K562 (cell line): ENCODE results near the gene DHX29. TPM values are rescaled to one million over a fixed set of nuclear protein-coding genes. Genes with fewer than 3 reads are reported as not detected.
A peak's percentile ranks its signal among the peaks of the same experiment; 100 is the strongest.

Experiments
- CREB3L1 ChIP-seq: fragments of 450-650 bp; IDR thresholded peaks from 2 replicates; pipeline ENCODE4 v1.6.1; 2014; ENCODE audit warnings: low read depth, mild to moderate bottlenecking, moderate library complexity, borderline replicate concordance
- CXXC5 ChIP-seq: fragments of 250-450 bp; sonication (Bioruptor Pico); IDR thresholded peaks from 2 replicates; pipeline ENCODE4 v1.8.0; 2022; ENCODE audit warnings: inconsistent platforms, mild to moderate bottlenecking, moderate library complexity
- DACH1 ChIP-seq: fragments of 450-650 bp; IDR thresholded peaks from 2 replicates; pipeline ENCODE4 v1.6.1; 2018; ENCODE audit not compliant: partially characterized antibody
- GABPA ChIP-seq: fragments of 200-800 bp; sonication (Bioruptor generic); conservative IDR thresholded peaks from 2 replicates; pipeline ENCODE4 v1.6.1; 2016; ENCODE audit warnings: low read depth, missing genetic modification characterization, missing compliant biosample characterization
- GMEB1 ChIP-seq: fragments of 250-450 bp; sonication (Bioruptor Pico); IDR thresholded peaks from 2 replicates; pipeline ENCODE4 v1.4.0; 2020; ENCODE audit warnings: mild to moderate bottlenecking
- IRF1 ChIP-seq: sonication (generic); formaldehyde crosslinking; IDR thresholded peaks from 2 replicates; pipeline ENCODE4 v1.8.0; 2022; ENCODE audit warnings: missing genetic modification reagents, mild to moderate bottlenecking, borderline replicate concordance
- MAX ChIP-seq: sonication (generic); formaldehyde crosslinking; IDR thresholded peaks from 2 replicates; pipeline ENCODE4 v1.9.0; 2022; ENCODE audit warnings: mild to moderate bottlenecking, missing genetic modification reagents
- MAZ ChIP-seq, 2 experiments: fragments of 450-650 bp in 1 of 2; sonication (generic) in 1 of 2; formaldehyde crosslinking; IDR thresholded peaks in 1 of 2; conservative IDR thresholded peaks in 1 of 2; 2 replicates each; pipeline versions ENCODE4 v1.4.0 to v1.5.0; 2020; ENCODE audit warnings: mild to moderate bottlenecking in 1 of 2, missing genetic modification reagents in 1 of 2
- MECOM ChIP-seq: fragments of 250-450 bp; sonication (Bioruptor Pico); IDR thresholded peaks from 2 replicates; pipeline ENCODE4 v1.8.0; 2022; ENCODE audit warnings: inconsistent platforms
- PML ChIP-seq: IDR thresholded peaks from 2 replicates; pipeline ENCODE4 v1.6.1; 2012; ENCODE audit warnings: low read length, inconsistent platforms
- POU5F1 ChIP-seq: fragments of 150-350 bp; IDR thresholded peaks from 2 replicates; pipeline ENCODE4 v1.6.1; 2014; ENCODE audit warnings: borderline replicate concordance, low read length, low read depth, mild to moderate bottlenecking; ENCODE audit not compliant: partially characterized antibody
- RBFOX2 ChIP-seq: fragments of 200-400 bp; formaldehyde crosslinking; IDR thresholded peaks from 2 replicates; pipeline ENCODE4 v1.6.1; 2017; ENCODE audit warnings: low read depth, mild to moderate bottlenecking, low read length, moderate library complexity
- SP1 ChIP-seq: sonication (generic); formaldehyde crosslinking; IDR thresholded peaks from 2 replicates; pipeline ENCODE4 v1.8.1; 2022; ENCODE audit warnings: mild to moderate bottlenecking, missing genetic modification reagents
- SRF ChIP-seq, 2 experiments: fragments of 250-450, 450-650 bp in 1 of 2; sonication (Bioruptor Pico) in 1 of 2; sonication (generic) in 1 of 2; formaldehyde crosslinking; IDR thresholded peaks; 2 replicates each; pipeline versions ENCODE4 v1.5.0 to v1.5.1; 2020 to 2022; ENCODE audit warnings: mild to moderate bottlenecking in 1 of 2, missing genetic modification reagents in 1 of 2
- STAT5A ChIP-seq: IDR thresholded peaks from 2 replicates; pipeline ENCODE4 v1.6.1; 2012; ENCODE audit warnings: low read length, inconsistent platforms, borderline replicate concordance
- VEZF1 ChIP-seq: fragments of 200-800 bp; sonication (Bioruptor generic); IDR thresholded peaks from 2 replicates; pipeline ENCODE4 v1.6.1; 2017; ENCODE audit warnings: missing genetic modification characterization, missing compliant biosample characterization
- ZBTB7A ChIP-seq: IDR thresholded peaks from 2 replicates; pipeline ENCODE4 v1.6.1; 2011; ENCODE audit warnings: low read depth, mild to moderate bottlenecking, low read length, moderate library complexity, borderline replicate concordance; ENCODE audit not compliant: control insufficient read depth
- ZEB2 ChIP-seq: fragments of 450-650 bp; IDR thresholded peaks from 2 replicates; pipeline ENCODE4 v1.6.1; 2016
- ZNF134 ChIP-seq: fragments of 250-450 bp; sonication (Bioruptor Pico); conservative IDR thresholded peaks from 2 replicates; pipeline ENCODE4 v1.4.0; 2020
- ZNF174 ChIP-seq: fragments of 250-450 bp; sonication (Bioruptor Pico); IDR thresholded peaks from 2 replicates; pipeline ENCODE4 v1.4.0; 2020; ENCODE audit warnings: mild to moderate bottlenecking
- ZNF384 ChIP-seq: IDR thresholded peaks from 2 replicates; pipeline ENCODE4 v1.6.1; 2012; ENCODE audit warnings: low read depth, low read length, improper control_type of control experiment
- polyA plus RNA-seq, 8 experiments: library from polyadenylated mRNA; depleted of rRNA in 4 of 8; stranded (reverse) in 5 of 8; unstranded in 3 of 8; fragments of >200 nt; fragmentation: Nextera tagmentation in 2 of 8; fragmentation: Illumina TruSeq in 1 of 8; extraction: Ambion mirVana in 2 of 8; extraction: Trizol in 1 of 8; gene quantifications; 2 replicates each; pipeline versions ENCODE4 v1.2.1 to v1.2.3, GENCODE V29; 2011 to 2014; ENCODE audit warnings: inconsistent platforms in 1 of 8, missing spikeins in 1 of 8
- total RNA-seq, 7 experiments: library from RNA; depleted of rRNA in 6 of 7; stranded (reverse); fragments of >200 nt in 6 of 7; fragmentation: Illumina TruSeq in 2 of 7; extraction: Trizol in 2 of 7; gene quantifications; 2 replicates each; pipeline versions ENCODE4 v1.2.1 to v1.2.3, GENCODE V29; 2011 to 2021; ENCODE audit warnings: low replicate concordance in 1 of 7

DHX29 gene
- total and polyA plus RNA-seq, 9 of the 15 experiments (the other 6 are each of a cell fraction or from before 2014, with no cell fraction given): 7.5 to 42.1 (median 25.0) TPM

GRCh38 chr5:55307383-55308253 is at the start of gene DHX29, which contains the start of gene MTREX (continued):
- TF ChIP-seq VEZF1 (CRISPR knock-in tag): peak; percentile 55; the same call in 1 of the 2 replicates
- peak in 1 of 2 experiments; percentile 22; a peak in 2 of 4 replicates for TF ChIP-seq SRF (CRISPR knock-in tag; IDR thresholded peaks at IDR 0.05)
- TF ChIP-seq ZNF384: peak; percentile 83
- 0 out of 2 replicates have a peak, but pooled peaks have one; percentile 26 for TF ChIP-seq ZBTB7A
- no peak for TF ChIP-seq GMEB1
- TF ChIP-seq ZEB2: 0 out of 2 replicates have a peak, but pooled peaks have one; percentile 36
- TF ChIP-seq ZNF134 (CRISPR knock-in tag): no peak
- TF ChIP-seq POU5F1: peak; percentile 85
- TF ChIP-seq PML: peak; percentile 51; the same call in 1 of the 2 replicates
- TF ChIP-seq GABPA: peak; percentile 37; the same call in 1 of the 2 replicates
- no peak for TF ChIP-seq MECOM (CRISPR knock-in tag)
- peak; percentile 75 for TF ChIP-seq CXXC5 (CRISPR knock-in tag)
- TF ChIP-seq MAX: peak; percentile 35; the same call in 1 of the 2 replicates
- TF ChIP-seq MAZ (CRISPR knock-in tag; conservative IDR thresholded peaks at IDR 0.05 in 1 of 2, IDR thresholded peaks at IDR 0.05 in 1 of 2): 0 out of 4 replicates have a peak, but pooled peaks of 1 of the 2 experiments have one; percentile 33
- no peak for TF ChIP-seq STAT5A
- peak; percentile 92 for TF ChIP-seq RBFOX2
- TF ChIP-seq CREB3L1: peak; percentile 48; the same call in 1 of the 2 replicates
- TF ChIP-seq SP1 (CRISPR knock-in tag): peak; percentile 63
- no peak for TF ChIP-seq DACH1
- 0 out of 2 replicates have a peak, but pooled peaks have one; percentile 24 for TF ChIP-seq IRF1 (CRISPR knock-in tag)
- no peak for TF ChIP-seq ZNF174
